Measurements from ENCODE around the gene ZBTB26.

DNA sequence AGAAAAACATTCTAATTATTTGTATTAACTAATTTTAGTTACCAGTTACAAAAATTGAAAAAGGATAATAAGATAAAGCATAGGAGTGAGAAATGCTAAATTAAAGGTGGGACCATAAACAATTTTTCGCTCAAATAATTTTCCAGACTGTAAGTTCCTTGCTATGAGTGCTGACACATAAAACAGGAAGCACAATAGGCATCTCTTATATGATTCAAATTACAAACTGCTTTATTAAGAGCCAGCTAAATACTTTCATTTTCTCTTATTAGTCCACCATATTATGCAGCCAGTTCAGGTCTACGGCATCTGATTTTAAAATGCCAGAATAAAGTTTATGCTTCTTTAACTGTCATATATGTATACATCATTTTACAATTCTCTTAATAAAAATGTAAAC is 30.5 kb downstream of the ZBTB26 start:
- TF ChIP-seq, protein P1, sequence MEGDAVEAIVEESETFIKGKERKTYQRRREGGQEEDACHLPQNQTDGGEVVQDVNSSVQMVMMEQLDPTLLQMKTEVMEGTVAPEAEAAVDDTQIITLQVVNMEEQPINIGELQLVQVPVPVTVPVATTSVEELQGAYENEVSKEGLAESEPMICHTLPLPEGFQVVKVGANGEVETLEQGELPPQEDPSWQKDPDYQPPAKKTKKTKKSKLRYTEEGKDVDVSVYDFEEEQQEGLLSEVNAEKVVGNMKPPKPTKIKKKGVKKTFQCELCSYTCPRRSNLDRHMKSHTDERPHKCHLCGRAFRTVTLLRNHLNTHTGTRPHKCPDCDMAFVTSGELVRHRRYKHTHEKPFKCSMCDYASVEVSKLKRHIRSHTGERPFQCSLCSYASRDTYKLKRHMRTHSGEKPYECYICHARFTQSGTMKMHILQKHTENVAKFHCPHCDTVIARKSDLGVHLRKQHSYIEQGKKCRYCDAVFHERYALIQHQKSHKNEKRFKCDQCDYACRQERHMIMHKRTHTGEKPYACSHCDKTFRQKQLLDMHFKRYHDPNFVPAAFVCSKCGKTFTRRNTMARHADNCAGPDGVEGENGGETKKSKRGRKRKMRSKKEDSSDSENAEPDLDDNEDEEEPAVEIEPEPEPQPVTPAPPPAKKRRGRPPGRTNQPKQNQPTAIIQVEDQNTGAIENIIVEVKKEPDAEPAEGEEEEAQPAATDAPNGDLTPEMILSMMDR (IDR thresholded peaks at IDR 0.05): no peak
- TF ChIP-seq POLR2A (IDR thresholded peaks at IDR 0.05): no peak

Data from thyroid gland (tissue), 4 donors.